Stimulated activated CD4-positive, alpha-beta T cell treated with anti-CD3 and anti-CD28 coated beads, Interleukin-15, amount 100 ng/mL, for 48 hours (primary cell): Measurements from ENCODE around the gene NAT10.
A peak's percentile ranks its signal among the peaks of the same experiment; 100 is the strongest.

Experiments
- DNase-seq, 2 donors: peaks; one replicate each; pipeline ENCODE4 v3.0.0-alpha.2; 2020; ENCODE audit warnings: low read depth in 2 of 2

The NAT10 gene

DNA sequence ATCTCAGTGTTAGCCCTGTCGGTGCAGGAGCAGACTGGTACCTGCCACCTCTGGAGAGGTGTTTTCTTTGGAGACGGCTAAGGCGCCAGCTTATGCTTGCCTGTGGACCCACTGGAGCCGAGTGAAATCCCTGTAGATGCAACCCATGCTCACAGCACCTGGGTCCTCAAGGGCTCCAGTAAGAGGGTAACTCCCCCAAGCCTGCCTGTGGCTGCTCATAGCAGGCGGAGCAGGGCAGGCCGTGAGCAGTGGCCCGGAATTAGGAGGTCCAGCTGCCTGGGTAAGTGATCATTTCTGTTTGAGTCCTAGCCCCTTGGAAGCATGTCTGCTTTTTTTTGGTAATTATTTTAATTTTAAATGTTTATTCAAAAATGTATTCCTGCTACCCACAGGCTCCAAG, 43.8 kb downstream of the NAT10 start:
- DNase-seq = no peak

DNA sequence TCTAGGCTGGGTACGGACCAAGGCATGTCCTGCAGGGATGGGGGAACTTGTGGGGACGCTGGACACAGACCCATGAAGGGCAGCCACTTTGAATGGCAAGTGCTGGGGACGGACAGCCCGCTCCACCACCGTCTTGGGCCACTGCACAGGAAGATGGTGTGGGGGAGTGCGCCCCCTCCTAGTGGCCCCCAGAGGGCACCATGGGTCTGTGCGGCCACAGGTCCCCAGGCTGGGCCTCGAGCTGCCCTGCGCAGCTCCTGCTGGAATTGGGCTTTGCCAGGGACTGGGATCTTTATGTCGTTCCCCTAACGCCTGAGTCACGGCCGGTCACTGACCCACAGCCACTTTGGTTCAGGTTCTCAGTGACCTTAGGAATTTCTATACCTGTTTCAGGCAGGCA, 44.4 kb downstream of the NAT10 start:
- no peak for DNase-seq

DNA sequence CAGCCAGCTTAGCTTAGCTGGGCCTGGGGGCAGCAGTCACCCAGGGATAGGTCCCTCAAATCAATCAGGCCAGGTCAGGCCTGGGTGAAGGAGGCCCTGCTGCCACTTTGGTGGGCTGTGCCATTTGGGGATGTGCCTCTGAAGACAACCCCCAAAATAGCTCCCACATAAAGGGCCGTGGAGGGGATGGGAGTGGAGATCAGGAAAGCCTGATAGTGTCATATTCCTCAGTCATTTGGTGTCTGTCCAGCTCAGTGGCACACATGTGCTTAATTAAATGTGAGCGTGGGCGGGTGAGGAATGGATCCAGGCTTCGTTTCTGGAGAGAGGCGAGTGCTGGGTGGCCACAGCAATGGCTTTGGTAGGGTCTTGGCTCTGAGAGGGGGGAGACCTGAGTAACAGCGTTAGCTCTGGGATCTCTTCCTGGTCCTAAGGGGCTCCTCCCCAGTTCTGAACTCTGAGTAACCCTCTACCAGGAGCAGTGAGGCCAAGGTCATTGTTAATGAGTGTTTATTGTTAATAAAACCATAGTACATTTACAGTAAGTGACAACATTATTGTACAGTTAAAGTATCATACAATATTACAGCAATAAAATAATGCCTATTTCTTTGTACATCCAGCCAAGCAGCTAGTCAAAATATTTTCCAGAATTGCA, 45.2 kb downstream of the NAT10 start:
- DNase-seq = no peak

DNA sequence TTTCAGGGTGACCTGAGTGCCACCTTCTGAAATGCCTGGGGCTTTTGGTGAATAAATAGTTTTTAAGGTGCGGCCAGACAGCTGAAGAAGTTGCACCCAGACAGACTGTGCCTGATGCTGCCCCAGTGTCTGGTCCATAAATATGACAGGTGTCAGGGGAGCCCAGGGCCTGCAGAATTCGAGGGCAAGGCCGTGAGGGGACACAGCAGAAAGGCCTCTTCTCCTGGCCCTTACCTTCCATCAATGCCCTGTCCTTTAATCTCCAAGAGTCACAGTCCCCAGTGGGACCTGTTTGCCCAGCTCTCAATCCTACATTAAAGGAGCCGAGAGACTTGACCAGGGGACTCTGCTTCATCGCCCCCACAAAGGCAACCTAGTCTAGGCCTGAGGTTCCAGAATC, 45.7 kb downstream of the NAT10 start:
- no peak for DNase-seq

DNA sequence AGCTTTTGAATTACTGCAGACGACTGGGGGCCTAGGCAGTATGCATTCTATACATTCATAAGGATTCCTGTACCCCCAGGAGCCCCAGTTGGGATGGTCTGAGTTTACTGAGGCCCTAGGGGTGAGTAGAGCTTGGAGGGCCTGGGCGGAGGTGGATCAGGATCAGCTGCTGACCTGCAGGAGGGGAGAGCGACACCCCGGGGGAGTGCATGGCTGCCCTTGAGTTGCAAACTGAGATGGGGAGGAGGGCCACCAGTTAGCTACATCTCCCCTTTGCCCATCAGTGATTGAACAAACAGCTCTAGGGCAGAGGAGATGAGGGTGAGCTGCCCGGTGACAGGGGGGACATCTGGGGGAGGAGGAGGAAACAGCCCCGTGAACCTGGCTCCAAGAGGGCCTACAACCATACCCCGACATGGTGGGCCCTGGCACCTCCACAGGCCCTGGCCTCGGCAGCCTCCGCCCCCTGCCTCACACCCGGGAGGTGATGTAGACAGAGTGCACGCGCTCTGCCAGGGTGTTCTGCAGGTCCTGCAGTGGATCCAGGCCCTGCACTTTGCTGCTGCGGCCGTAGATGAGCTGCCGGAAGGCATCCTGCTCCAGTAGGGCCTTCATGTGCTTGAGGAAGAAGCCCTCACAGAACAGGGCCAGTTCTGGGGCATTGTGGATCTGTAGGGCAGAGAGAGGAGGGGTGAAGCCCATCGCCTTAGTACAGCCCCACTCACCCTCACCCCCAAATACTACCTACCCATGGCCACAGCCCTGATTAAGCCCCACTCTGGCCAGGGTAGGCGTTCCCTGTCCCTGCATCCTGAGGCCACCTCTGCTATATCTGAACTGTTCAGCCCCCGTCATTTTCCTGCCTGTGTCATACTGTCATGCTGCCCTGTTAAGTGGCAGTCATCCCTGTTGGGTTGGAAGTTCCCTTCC, 46.8 kb downstream of the NAT10 start:
- no peak for DNase-seq

DNA sequence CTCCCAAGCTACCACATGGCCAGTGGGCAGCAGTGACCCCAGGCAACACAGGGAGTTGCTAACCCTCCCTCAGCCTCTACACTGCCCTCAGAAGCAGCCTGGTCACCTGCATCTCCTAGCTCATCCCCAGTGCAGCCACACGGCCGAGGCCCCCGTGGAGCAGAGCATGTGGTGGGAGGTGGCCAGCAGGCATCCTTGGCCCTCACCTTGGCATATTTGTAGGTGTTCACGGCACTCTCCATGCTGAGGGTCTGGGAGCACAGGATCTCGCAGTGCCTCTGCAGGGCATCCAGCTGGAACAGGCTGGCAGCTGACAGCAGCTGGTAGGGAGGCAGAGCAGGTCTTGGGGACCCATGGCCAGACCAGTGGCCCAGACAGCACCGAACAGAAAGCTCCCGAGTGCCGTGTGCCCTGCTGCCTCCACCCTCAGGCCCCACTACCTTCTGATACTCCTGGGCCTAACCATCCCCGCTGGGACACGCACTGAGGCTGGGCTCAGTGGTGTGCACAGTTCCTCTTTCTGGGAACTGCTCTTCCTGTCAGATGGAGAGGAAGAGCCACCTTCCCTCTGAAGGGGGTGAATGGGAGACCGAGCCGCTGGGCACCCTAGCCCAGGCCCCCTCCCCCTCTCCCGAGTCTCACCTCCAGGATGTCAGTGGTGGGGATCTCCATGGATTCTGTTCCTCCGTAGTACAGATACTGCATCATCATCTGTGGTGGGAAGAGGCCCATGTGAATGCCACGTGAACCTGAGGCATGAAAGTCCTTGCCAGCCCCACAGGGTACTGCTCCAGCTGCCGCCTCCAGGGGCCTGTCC, 48.8 kb downstream of the NAT10 start:
- DNase-seq = no peak

DNA sequence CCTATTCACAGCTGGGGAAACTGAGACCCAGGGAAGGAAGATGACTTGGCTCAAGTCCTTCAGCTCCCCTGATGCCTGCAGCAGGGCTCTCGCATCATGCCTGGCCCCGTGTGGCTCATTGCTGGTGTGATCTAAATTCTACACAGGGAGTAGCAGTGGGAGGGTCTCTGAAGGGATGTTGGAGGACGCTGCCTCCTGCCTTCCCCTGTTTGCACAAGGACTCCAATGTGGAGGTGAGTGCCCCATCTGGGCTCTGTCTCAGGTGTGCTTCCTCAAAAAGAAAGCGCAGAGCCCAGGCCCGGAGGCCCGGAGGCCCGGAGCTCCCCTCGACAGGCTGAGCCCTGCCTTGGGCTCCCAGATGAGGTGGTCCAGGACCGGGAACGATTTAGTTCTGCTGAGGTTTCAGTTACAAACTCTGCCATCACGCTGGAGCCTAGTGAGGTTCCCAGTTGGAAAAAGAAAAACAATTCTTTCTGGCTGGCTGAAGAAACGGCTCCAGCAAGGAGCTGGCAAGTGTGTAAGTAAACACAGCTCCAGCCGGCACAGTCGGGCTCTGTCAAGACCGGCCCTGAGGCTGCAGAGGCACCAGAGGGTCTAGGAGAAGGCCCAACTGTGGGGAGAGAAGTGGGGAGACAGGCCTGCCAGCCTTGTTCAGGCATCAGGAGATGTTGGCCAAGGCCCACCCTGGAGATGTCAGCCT, 49.8 kb downstream of the NAT10 start:
- no peak for DNase-seq

DNA sequence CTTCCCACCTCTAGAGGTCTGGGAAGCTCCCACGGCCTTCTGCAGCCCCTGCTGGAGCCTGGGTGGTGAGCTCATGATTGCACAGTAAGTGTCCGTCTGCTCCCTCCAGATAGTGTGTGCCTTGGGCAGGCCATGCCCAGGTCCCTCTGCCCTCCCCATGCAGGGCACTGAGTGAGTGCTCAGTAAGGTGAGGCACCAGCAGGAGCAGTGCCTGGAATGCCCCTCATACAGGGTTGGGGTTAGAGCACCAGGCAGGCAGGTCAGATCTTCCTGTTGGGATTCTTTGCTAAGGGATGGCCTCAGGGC, 50.3 kb downstream of the NAT10 start:
- no peak for DNase-seq

DNA sequence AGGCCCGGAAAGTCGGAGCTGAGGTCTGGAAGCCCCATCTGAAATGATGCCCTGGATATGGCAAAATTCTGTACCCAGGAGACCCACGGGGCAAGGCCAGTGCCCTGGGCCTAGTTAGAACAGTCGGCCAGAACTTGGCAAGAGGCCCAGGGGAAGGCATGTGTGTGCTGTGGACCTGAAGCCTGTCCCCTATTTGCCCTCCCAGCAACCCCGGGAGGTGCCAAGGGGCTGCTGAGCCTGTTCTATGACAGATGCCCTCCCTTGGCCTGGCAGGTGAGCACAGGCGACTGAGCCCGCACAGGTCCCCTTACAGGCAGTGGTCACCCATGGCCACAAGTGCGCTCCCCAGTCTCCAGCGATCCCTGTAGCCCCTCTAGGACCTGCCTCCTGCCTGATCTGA, 51.7 kb downstream of the NAT10 start:
- no peak for DNase-seq

DNA sequence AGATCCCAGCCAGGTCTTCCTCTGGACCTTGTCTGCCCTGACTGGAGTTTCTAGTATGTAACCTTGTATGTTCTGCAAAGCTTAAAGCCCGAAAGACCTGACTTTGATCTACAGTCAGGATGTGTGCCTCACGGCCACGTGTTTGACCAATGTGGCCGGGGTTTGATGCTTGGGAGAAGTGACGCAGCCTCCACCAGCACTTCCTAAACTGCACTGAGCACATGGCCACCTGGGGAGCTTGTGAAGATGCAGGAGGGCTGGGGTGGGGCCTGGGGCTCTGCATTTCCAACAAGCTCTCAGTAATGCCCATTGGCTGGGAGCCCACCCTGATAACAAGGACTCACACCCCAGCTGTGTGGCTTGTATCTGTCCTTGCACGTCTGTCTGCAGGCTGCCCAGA, 53.2 kb downstream of the NAT10 start:
- DNase-seq = no peak

DNA sequence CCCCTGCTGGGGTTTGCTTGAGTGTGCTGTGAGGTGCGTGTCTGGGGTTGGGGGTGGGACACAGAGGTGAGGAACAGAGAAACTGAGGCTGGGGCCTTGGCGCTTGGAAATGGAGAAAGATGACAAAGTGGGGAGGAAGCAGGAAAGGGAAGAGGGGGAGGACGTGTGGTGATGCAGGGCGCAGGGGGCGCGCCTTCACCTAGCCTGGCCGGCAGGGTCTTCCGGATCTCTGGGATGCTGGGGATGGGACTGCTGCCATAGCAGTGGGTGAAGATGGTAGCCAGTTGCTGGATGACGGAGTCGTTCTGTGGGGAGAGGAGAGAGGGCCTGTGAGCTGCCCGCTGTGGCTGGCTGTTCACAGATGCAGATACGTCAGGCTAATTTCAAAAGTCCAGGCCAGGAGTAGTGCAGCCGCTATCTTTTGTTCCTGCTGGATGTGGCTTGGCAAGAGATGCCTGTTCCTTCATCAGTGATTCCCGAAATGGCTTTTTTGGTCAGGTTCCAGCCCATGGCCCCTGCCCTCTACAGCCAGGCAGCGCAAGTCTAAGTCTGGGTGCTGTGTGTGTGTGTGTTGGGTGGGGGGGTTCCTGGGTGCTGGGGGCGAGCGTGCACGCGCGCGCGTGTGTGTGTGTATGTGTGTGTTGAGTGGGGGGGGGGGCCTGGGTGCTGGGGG, 54.8 kb downstream of the NAT10 start:
- no peak for DNase-seq

DNA sequence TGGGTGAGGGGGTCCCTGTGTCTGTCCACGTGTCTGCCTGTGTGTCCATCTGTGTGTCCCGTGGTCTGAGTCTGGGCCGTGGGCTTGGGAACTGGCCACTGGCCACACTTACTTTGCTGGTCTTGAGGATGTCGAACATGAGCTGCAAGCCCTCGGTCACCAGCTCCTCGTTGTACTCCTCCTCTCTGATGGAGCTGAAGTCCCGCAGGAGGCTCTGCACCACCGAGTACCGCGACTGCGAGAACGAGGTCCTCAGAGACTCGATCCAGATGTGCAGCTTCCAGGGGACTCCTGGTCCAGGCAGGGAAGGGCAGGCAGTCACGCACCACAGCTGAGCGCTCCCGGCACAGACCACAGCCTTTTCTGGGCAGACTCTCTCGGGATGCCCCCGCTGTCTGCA, 55.4 kb downstream of the NAT10 start:
- no peak for DNase-seq

DNA sequence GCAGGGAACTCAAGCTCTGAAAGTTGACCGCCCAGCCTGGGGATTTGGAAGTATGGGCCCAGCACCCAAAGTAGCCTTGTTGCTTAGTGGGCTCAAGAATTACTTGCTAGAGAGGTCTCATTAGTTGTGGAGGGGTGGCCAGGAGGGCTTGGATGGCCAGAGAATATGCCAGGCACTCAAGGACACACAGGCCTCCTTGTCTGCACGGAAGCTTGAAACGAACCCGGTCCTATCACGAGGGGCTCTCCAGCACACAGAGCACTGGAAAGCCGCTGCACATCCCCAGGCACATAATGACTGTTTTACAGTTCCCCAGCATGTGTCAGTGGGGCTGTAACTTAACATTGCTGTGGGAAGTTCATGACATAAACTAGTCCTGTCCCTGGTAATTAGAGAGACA, 55.9 kb downstream of the NAT10 start:
- no peak for DNase-seq

DNA sequence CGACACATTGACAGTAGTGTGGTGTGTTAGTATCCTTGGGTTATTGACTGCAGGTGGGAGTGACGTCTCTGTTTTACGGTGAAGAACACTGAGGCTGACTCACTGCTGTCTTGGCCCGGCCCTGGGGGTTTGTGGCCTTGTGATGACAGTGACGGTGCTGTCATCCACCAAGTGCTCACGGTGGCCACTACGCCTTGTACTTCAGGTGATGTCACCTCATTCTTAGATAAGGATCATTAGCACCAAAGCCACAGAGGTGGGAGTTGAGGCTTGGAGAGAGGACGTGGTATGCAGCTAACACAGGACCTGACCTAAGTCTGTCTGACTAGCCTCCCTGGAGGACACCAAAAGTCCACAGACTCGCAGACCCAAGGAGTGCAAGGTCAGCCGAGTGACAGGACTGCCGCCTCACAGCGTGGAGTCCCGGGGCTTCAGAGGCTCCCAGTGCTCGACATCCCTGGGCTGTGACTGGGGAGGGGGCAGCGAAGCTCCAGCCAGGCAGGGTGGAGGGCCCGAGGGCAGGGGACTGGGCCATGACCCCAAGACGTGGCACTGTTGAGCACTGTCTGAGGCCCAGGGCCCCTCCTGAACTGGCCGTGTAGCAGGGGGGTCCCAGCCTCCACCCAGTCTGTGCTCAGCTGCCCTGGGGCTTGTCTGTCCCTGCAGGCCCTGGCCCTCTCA, 56.5 kb downstream of the NAT10 start:
- DNase-seq = peak; percentile 26 to 51

DNA sequence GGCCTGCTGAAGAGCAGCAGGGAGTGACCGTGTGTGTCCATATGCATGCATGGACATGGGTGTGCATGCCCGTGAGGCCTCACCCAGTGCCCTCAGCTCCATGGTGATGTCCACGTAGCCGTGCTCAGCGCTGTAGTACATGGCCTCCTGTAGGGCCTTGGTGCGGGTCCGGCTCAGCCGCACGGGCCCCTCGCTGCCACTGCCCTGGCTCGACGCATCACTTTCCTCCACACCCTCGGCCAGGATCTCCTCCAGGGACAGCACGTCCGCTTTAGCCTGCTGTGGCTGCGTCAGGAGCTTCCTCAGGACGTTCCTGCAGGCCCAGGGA, 57.0 kb downstream of the NAT10 start:
- DNase-seq = no peak

DNA sequence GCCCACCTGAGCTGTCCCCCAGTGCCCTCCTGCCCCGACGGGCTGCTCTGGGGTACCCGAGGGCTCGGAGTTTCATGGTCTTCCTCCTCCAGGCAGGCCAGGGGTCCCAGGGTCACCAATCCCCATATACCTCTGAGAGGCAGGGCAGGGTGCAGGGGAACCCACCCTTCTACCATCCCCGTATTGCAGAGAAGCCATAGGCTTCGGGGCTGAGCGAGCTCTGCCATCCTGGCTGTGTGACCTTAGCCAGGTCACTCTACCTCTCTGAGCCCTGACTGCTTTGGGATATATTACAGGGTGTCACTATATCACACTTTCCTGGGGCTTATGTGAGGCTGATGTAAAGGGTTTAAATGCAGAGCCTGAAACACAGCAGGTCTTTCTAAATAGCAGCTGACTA, 57.4 kb downstream of the NAT10 start:
- DNase-seq = no peak

DNA sequence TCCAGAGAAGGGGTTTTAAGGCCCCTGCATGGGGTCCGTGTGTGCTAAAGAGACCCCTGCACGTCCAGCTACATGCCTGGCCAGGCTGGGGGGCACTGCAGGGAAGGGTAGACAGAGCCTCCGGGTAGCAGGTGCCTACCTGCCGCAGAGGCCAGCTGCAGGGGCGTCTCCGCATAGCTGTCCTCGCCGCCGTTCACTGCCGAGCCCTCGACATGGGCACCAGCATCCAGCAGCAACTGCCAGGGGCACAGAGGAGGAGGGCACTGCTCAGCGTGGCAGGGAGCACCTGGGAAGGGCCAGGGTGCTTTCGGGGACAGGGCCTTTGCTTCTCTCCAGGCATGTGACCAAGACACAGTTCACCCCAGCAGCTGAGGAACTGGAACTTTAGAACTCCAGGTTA, 59.7 kb downstream of the NAT10 start:
- no peak for DNase-seq

DNA sequence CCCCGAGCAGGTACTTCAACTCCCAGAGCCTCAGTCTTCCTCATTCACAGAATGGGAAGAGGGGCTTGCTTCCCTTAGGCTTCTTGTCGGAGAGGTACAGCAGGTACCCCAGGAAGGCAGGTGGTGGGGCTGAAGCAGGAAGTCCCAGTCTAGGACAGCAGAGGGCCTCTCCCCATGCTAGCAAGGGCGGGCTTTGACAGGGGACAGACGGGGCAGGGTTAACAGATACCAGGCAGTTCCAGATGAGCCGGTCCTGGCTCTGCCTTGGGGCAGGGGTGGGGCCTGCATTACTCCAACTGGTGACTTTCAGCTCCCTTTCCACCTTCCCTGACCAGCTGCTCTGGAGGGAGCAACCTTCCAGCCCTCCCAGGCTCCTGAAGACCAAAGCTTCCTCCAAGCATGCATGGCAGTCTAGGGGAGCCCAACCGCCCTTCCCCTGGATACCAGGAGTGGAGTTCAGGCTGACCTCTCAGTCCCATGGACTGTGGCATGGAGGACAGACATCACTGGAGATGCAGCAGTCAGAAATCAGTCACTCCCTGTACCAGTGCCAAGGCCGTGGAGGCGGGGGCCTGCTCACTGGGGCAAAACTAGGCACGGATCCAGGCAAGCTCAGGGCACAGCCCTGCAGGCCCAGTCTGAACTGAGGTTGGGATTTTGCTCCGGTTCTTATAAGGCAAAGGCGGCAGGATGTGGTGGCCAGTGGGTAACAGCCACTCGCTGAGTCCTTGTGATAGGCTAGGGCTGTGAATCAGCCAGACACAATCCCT, 60.5 kb downstream of the NAT10 start:
- DNase-seq = no peak

DNA sequence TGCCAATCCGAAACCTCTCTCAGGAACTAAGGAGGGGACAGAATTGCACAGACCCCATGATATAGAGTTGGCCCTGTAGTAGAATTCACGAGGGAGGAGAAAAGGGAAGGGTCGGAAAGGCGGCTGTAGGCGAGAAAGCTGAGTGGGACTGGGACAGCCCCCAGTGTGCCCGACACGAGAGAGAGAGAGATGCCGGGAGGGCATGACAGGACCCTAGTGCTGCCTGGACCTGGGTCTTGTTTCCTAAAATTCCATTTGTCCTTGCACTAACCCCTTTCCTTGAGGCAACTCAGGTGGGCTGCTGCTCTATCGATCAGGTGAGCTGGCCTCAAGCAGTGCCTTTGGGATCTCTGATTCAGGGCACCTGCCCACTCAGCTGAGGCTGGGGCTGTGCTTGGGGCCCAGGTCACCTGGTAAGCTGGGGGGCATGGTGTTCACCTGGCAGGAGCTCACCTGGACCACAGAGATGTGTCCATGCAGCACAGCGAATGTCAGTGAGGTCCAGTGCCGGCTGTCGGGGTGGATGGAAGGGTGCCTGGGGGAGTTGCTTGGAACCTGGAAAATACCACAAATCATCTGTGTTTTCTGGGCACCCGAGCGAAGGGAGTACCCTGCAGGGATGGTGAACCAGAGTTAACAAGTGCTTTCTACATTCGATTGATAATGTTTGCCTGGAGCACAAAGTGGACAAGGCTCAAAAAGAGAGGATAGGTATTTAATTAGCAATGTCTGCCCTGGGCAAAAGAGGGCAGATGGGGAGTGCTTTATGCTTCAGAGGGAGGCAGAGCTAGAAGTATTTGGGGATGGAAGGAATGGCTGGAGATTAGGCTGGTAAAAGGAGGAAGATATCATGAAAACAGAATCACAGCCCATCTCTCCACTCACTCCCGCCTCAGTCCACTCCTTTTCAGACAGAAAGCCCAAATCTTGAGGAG, 61.6 kb downstream of the NAT10 start:
- DNase-seq = no peak
